OCI-LY1 (cell line): ENCODE results near the gene HBE1.

ENCODE experiments used
- H2AFZ ChIP-seq: fragments of 200-600 bp; sonication (generic), shearing (Covaris generic); 2 replicates; pipeline ENCODE4 v1.6.0; 2014; ENCODE audit warnings: antibody characterized with exemption, mild to moderate bottlenecking, low read length
- H3F3A ChIP-seq: fragments of 200-600 bp; sonication (generic), shearing (Covaris generic); 2 replicates; pipeline ENCODE4 v1.6.0; 2014; ENCODE audit warnings: mild to moderate bottlenecking, antibody characterized with exemption, low read length, moderate library complexity; ENCODE audit not compliant: insufficient read depth
- H3K27ac ChIP-seq: fragments of 200-600 bp; sonication (generic); 2 replicates; pipeline ENCODE4 v1.5.1; 2014; ENCODE audit warnings: low read length, mixed run types, mild to moderate bottlenecking, low read depth; ENCODE audit not compliant: poor library complexity, severe bottlenecking
- H3K27me3 ChIP-seq: fragments of 200-600 bp; sonication (generic); 2 replicates; pipeline ENCODE4 v1.6.0; 2014; ENCODE audit warnings: antibody characterized with exemption, mild to moderate bottlenecking, low read length, moderate library complexity; ENCODE audit not compliant: insufficient read depth
- H3K36me3 ChIP-seq: fragments of 200-600 bp; sonication (generic); 2 replicates; pipeline ENCODE4 v1.6.1; 2014; ENCODE audit warnings: mild to moderate bottlenecking, antibody characterized with exemption, low read length, moderate library complexity, mixed read lengths; ENCODE audit not compliant: insufficient read depth
- H3K4me1 ChIP-seq: fragments of 200-600 bp; sonication (generic); 2 replicates; pipeline ENCODE4 v1.5.1; 2014; ENCODE audit warnings: mild to moderate bottlenecking, low read length, moderate library complexity; ENCODE audit not compliant: insufficient read depth, severe bottlenecking
- H3K4me2 ChIP-seq: fragments of 200-600 bp; sonication (generic), shearing (Covaris generic); 2 replicates; pipeline ENCODE4 v1.6.1; 2014; ENCODE audit warnings: low read length
- H3K4me3 ChIP-seq: fragments of 200-600 bp; sonication (generic); 2 replicates; pipeline ENCODE4 v1.5.1; 2014; ENCODE audit warnings: low read length, low read depth, mild to moderate bottlenecking, mixed read lengths; ENCODE audit not compliant: poor library complexity, severe bottlenecking
- H3K79me2 ChIP-seq: fragments of 200-600 bp; shearing (Covaris generic); 2 replicates; pipeline ENCODE4 v1.6.1; 2016; ENCODE audit warnings: mixed run types, low read length, mixed read lengths; ENCODE audit not compliant: insufficient read depth
- H3K9ac ChIP-seq: fragments of 200-600 bp; sonication (generic), shearing (Covaris generic); 2 replicates; pipeline ENCODE4 v1.6.1; 2014; ENCODE audit warnings: mild to moderate bottlenecking, low read length, mixed read lengths
- H3K9me2 ChIP-seq: fragments of 200-600 bp; sonication (generic), shearing (Covaris generic); 2 replicates; pipeline ENCODE4 v1.6.1; 2014; ENCODE audit warnings: low read depth, mild to moderate bottlenecking, low read length, mixed read lengths
- H3K9me3 ChIP-seq: fragments of 200-600 bp; shearing (Covaris generic); 2 replicates; pipeline ENCODE4 v1.6.1; 2014; ENCODE audit warnings: low read length, mixed read lengths
- H4K20me1 ChIP-seq: fragments of 200-600 bp; sonication (generic), shearing (Covaris generic); 2 replicates; pipeline ENCODE4 v1.6.0; 2016; ENCODE audit warnings: mild to moderate bottlenecking, low read length; ENCODE audit not compliant: insufficient read depth
- EZH2 ChIP-seq: fragments of 200-600 bp; sonication (generic), shearing (Covaris generic); IDR thresholded peaks from 2 replicates; pipeline ENCODE4 v1.8.0; 2017; ENCODE audit warnings: borderline replicate concordance, mixed run types, mild to moderate bottlenecking, antibody characterized with exemption, low read length, moderate library complexity, mixed read lengths
- TF ChIP-seq, protein P1 (sequence below): fragments of 200-600 bp; sonication (generic), shearing (Covaris generic); IDR thresholded peaks from 2 replicates; pipeline ENCODE4 v1.5.1; 2017; ENCODE audit warnings: mild to moderate bottlenecking, antibody characterized with exemption, low read length, moderate library complexity, mixed read lengths

Gene HBE1

DNA sequence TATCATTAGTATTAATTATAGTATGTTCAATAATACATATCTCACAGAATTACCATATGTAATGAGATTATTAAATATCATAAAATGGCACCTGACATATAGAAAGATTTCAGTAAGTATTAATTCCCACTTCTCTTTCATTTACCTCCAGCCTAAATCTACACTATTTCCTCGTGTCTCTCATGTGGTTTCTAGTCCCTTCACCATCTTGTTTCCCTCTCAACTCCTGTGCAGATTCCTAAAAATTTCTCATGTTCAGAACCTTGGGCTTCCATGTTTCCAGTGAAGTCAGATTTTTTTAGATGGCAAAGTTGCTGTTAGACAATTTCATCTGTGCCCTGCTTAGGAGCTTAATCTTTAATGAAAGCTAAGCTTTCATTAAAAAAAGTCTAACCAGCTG lies 14.1 kb upstream of the HBE1 start:
- Histone ChIP-seq H3K27me3 (no peaks in the 10 kb centered on the region), H3K9ac (no peak overlapping the region), H3K27ac (no peak overlapping the region), H3F3A (no peaks in the 10 kb centered on the region), H3K79me2 (no peaks in the 10 kb centered on the region), H4K20me1 (no peaks in the 10 kb centered on the region), H3K9me3 (no peaks in the 10 kb centered on the region), H3K4me3 (no peak overlapping the region), H3K9me2 (no peaks in the 10 kb centered on the region), H2AFZ (no peak overlapping the region), H3K4me2 (no peak overlapping the region), H3K36me3 (no peaks in the 10 kb centered on the region), H3K4me1 (no peaks in the 10 kb centered on the region)
- no peak for TF ChIP-seq EZH2
- TF ChIP-seq, protein P1, sequence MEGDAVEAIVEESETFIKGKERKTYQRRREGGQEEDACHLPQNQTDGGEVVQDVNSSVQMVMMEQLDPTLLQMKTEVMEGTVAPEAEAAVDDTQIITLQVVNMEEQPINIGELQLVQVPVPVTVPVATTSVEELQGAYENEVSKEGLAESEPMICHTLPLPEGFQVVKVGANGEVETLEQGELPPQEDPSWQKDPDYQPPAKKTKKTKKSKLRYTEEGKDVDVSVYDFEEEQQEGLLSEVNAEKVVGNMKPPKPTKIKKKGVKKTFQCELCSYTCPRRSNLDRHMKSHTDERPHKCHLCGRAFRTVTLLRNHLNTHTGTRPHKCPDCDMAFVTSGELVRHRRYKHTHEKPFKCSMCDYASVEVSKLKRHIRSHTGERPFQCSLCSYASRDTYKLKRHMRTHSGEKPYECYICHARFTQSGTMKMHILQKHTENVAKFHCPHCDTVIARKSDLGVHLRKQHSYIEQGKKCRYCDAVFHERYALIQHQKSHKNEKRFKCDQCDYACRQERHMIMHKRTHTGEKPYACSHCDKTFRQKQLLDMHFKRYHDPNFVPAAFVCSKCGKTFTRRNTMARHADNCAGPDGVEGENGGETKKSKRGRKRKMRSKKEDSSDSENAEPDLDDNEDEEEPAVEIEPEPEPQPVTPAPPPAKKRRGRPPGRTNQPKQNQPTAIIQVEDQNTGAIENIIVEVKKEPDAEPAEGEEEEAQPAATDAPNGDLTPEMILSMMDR: no peak

DNA sequence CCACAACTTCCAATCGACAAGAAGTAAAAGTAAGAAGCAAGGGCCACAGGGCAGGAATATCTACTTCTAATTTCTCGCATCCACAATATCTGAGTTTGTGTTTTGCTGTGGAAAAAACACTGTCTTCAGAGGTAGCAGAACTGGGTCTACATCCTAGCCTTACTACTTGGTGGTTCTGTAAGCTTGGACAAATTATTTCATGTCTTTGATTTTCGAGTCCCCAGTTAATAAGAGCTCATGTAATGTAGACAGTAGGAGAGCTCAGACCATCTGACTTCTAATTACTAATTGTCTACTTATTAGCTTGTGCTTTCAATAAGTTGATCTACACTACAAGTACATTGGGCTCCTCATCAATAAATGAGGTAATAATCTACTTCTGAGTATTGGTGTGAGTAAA lies 13.3 kb upstream of the HBE1 start:
- Histone ChIP-seq H3K9me2 (no peaks in the 10 kb centered on the region), H3K36me3 (no peaks in the 10 kb centered on the region), H3K79me2 (no peaks in the 10 kb centered on the region), H3K9ac (no peak overlapping the region), H3K27me3 (no peaks in the 10 kb centered on the region), H3K4me1 (no peaks in the 10 kb centered on the region), H4K20me1 (no peaks in the 10 kb centered on the region), H3K27ac (no peak overlapping the region), H3K4me3 (no peak overlapping the region), H3F3A (no peaks in the 10 kb centered on the region), H3K9me3 (no peaks in the 10 kb centered on the region), H2AFZ (no peak overlapping the region), H3K4me2 (no peak overlapping the region)
- TF ChIP-seq, protein P1: no peak
- TF ChIP-seq EZH2: no peak

DNA sequence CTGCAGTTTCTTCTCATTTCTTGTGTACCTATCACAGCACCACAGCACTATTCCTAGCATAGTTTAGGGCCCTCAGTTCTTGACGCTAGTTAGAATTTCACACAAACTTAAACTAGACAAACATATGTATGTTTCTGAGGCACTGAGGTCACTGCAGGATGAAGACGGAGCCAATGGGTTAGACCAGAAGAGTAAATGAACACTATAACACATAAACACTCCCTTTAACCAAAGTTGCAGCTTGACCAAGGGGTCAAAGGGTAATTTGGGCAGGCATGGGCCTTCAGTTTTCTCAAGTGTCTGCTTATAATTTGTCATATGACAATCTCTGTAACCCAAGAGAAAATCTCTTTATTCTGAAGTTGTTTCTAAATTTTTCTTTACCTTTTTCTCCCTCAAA lies 12.9 kb upstream of the HBE1 start:
- Histone ChIP-seq H3K9me2 (no peaks in the 10 kb centered on the region), H3F3A (no peaks in the 10 kb centered on the region), H4K20me1 (no peaks in the 10 kb centered on the region), H3K4me1 (no peaks in the 10 kb centered on the region), H3K79me2 (no peaks in the 10 kb centered on the region), H3K27ac (no peak overlapping the region), H3K9me3 (no peaks in the 10 kb centered on the region), H3K9ac (no peak overlapping the region), H3K36me3 (no peaks in the 10 kb centered on the region), H3K4me2 (no peak overlapping the region), H3K4me3 (no peak overlapping the region), H3K27me3 (no peaks in the 10 kb centered on the region), H2AFZ (no peak overlapping the region)
- TF ChIP-seq, protein P1: no peak
- no peak for TF ChIP-seq EZH2
